ENCODE measurements around the gene LPAR1.

- TF ChIP-seq EZH2phosphoT487 (IDR thresholded peaks at IDR 0.05; ENCODE audit: borderline replicate concordance) = no peak
- TF ChIP-seq CTCF (conservative IDR thresholded peaks at IDR 0.05; ENCODE audit: low read length) = no peak
Observed at GRCh38 chr9:111041902-111042301, 3.6 kb upstream of the LPAR1 start.
